Kidney epithelial cell (primary cell): ENCODE measurements around the gene CDK5R2. TPM values are rescaled to one million over a fixed set of nuclear protein-coding genes. Genes with fewer than 3 reads are reported as not detected.

Experiments used
- DNase-seq: peaks from one replicate; pipeline ENCODE4 v3.0.0-alpha.2; 2010; ENCODE audit warnings: low read depth
- H3K27me3 ChIP-seq: 2 replicates; pipeline ENCODE4 v1.6.0; 2011; ENCODE audit warnings: low read length; ENCODE audit not compliant: control insufficient read depth, insufficient read depth
- H3K36me3 ChIP-seq: 2 replicates; pipeline ENCODE4 v1.5.1; 2011; ENCODE audit warnings: low read length; ENCODE audit not compliant: control insufficient read depth, insufficient read depth
- H3K4me3 ChIP-seq: 2 replicates; pipeline ENCODE4 v1.5.1; 2011; ENCODE audit warnings: low read depth, mild to moderate bottlenecking, control low read depth, low read length
- CTCF ChIP-seq: IDR thresholded peaks from 2 replicates; pipeline ENCODE4 v1.5.1; 2011; ENCODE audit warnings: mild to moderate bottlenecking, moderate library complexity, low read length, control low read depth, inconsistent platforms; ENCODE audit not compliant: insufficient read depth, poor library complexity, severe bottlenecking
- total RNA-seq: library from RNA; depleted of rRNA; stranded (reverse); fragments of >200 nt; gene quantifications from 2 replicates; pipeline ENCODE4 v1.2.3, GENCODE V29; 2015

CDK5R2 gene
- total RNA-seq, 1 donor from 2014 or later = 0.21 TPM

DNA sequence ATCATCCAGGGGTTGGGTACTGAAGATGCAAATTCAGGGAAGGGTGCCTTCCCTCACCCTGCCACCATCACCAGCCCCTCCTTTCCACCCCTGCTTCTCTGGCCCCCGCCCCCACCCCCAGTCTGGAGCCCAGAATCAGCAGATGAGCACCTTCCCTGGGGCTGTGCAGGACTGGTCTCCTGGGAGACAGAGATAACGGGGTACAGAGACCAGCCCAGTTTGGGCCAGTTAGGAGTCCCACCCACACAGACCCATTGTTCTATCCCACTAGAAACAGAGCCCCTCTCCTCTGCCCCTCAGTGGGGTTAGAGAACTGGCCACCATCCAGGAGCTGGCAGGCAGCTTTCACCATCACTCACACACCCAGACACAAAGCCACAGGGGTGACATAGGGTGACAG is 38.3 kb downstream of the CDK5R2 start:
- Histone ChIP-seq H3K4me3 (no peak overlapping the region), H3K36me3 (no peaks in the 10 kb centered on the region), H3K27me3 (peaks cover 92% of the 10 kb centered on the region)
- no peak for DNase-seq
- TF ChIP-seq CTCF = no peak

GRCh38 chr2:218998414-218999002 is 39.0 kb downstream of the CDK5R2 start:
- peaks cover 92% of the 10 kb centered on the region for H3K27me3 ChIP-seq
- no peak overlapping the region for H3K4me3 ChIP-seq
- DNase-seq = no peak
- TF ChIP-seq CTCF = no peak
- H3K36me3 ChIP-seq = no peaks in the 10 kb centered on the region

GRCh38 chr2:218999021-218999880 is 39.8 kb downstream of the CDK5R2 start:
- Histone ChIP-seq H3K36me3 (no peaks in the 10 kb centered on the region), H3K4me3 (no peak overlapping the region), H3K27me3 (peaks cover 92% of the 10 kb centered on the region)
- DNase-seq = no peak
- TF ChIP-seq CTCF = no peak

GRCh38 chr2:218999881-219000568 is 40.6 kb downstream of the CDK5R2 start:
- DNase-seq = no peak

GRCh38 chr2:219000569-219000960 is 41.1 kb downstream of the CDK5R2 start:
- Histone ChIP-seq H3K4me3 (no peak overlapping the region), H3K36me3 (no peaks in the 10 kb centered on the region), H3K27me3 (peaks cover 88% of the 10 kb centered on the region)
- TF ChIP-seq CTCF = no peak
- no peak for DNase-seq

More at GRCh38 chr2:218999881-219000568, 40.6 kb downstream of the CDK5R2 start:
- Histone ChIP-seq H3K36me3 (no peaks in the 10 kb centered on the region), H3K4me3 (no peak overlapping the region), H3K27me3 (peaks cover 90% of the 10 kb centered on the region)
- no peak for TF ChIP-seq CTCF
